IMR-90 (cell line): ENCODE measurements around the gene LAGE3. TPM values are rescaled to one million over a fixed set of nuclear protein-coding genes. Genes with fewer than 3 reads are reported as not detected.

ENCODE experiments used
- ATAC-seq: fragments of 200-7000 bp; cut with Tn5 transposase; 2 replicates; pipeline ENCODE4 v1.9.1; 2020; ENCODE audit warnings: low read depth, mild to moderate bottlenecking, moderate library complexity
- BruUV-seq: library from RNA; stranded (reverse); fragments of 400-500 nt; replicated peaks from 2 replicates; lab custom pipeline; 2021; lab: Mats Ljungman, UMichigan
- CTCF ChIA-PET: fragments of 300-600 bp; formaldehyde crosslinking; extraction: SDS; loops from one replicate; lab custom pipeline; 2021; ENCODE audit warnings: antibody characterized with exemption; lab: Yijun Ruan, JAX
- POLR2A ChIA-PET: fragments of 300-600 bp; sonication (Branson Sonifier 250); formaldehyde crosslinking; loops from one replicate; lab custom pipeline; 2022; ENCODE audit warnings: antibody characterized with exemption; ENCODE audit not compliant: unreplicated experiment; lab: Charles Lee
- DNase-seq: peaks from one replicate; pipeline ENCODE4 v3.0.0; 2013
- H2AFZ ChIP-seq: replicated peaks from 2 replicates; pipeline ENCODE3; 2013; ENCODE audit warnings: low read length, mild to moderate bottlenecking; ENCODE audit not compliant: poor library complexity
- H2AK5ac ChIP-seq: 2 replicates; pipeline ENCODE4 v1.6.1; 2013; ENCODE audit warnings: low read depth, low read length, inconsistent platforms
- H2AK9ac ChIP-seq: replicated peaks from 2 replicates; pipeline ENCODE3; 2013; ENCODE audit warnings: mild to moderate bottlenecking, low read depth, low read length, moderate library complexity; ENCODE audit not compliant: poor library complexity
- H2BK120ac ChIP-seq: 2 replicates; pipeline ENCODE4 v1.6.1; 2013; ENCODE audit warnings: low read depth, low read length, inconsistent platforms
- H2BK15ac ChIP-seq: 3 replicates; pipeline ENCODE4 v1.6.1; 2013; ENCODE audit warnings: low read depth, low read length, inconsistent platforms
- H2BK20ac ChIP-seq: 2 replicates; pipeline ENCODE4 v1.6.1; 2013; ENCODE audit warnings: low read depth, mild to moderate bottlenecking, inconsistent platforms, low read length, moderate library complexity
- H2BK5ac ChIP-seq: 2 replicates; pipeline ENCODE4 v1.6.1; 2013; ENCODE audit warnings: mild to moderate bottlenecking, low read depth, low read length, inconsistent platforms; ENCODE audit not compliant: poor library complexity, severe bottlenecking
- H3K14ac ChIP-seq: replicated peaks from 2 replicates; pipeline ENCODE4 v1.6.1; 2013; ENCODE audit warnings: low read depth, low read length, inconsistent platforms
- H3K18ac ChIP-seq: 2 replicates; pipeline ENCODE4 v1.6.1; 2013; ENCODE audit warnings: low read depth, low read length, control low read depth
- H3K23ac ChIP-seq: 2 replicates; pipeline ENCODE4 v1.6.1; 2013; ENCODE audit warnings: low read depth, low read length, inconsistent platforms
- H3K27ac ChIP-seq: 2 replicates; pipeline ENCODE4 v1.5.1; 2013; ENCODE audit warnings: mild to moderate bottlenecking, control low read depth, low read length; ENCODE audit not compliant: insufficient read depth
- H3K27me3 ChIP-seq: 2 replicates; pipeline ENCODE4 v1.6.1; 2013; ENCODE audit warnings: low read length; ENCODE audit not compliant: control insufficient read depth, insufficient read depth
- H3K36me3 ChIP-seq: 2 replicates; pipeline ENCODE4 v1.6.1; 2013; ENCODE audit warnings: low read length, mixed read lengths; ENCODE audit not compliant: control insufficient read depth, insufficient read depth
- H3K4ac ChIP-seq: 2 replicates; pipeline ENCODE4 v1.6.1; 2013; ENCODE audit warnings: low read depth, low read length, inconsistent platforms
- H3K4me1 ChIP-seq: 2 replicates; pipeline ENCODE4 v1.6.1; 2013; ENCODE audit warnings: low read length, mixed read lengths; ENCODE audit not compliant: control insufficient read depth, insufficient read depth
- H3K4me2 ChIP-seq: 2 replicates; pipeline ENCODE4 v1.6.1; 2013; ENCODE audit warnings: low read depth, mild to moderate bottlenecking, control low read depth, low read length, moderate library complexity
- H3K4me3 ChIP-seq: 2 replicates; pipeline ENCODE4 v1.5.1; 2013; ENCODE audit warnings: low read depth, mild to moderate bottlenecking, control low read depth, low read length, moderate library complexity; ENCODE audit not compliant: insufficient read depth
- H3K56ac ChIP-seq: 2 replicates; pipeline ENCODE4 v1.6.1; 2013; ENCODE audit warnings: low read length, inconsistent platforms; ENCODE audit not compliant: insufficient read depth; ENCODE audit errors: extremely low read depth
- H3K79me1 ChIP-seq, 2 experiments: 2 replicates each; pipeline ENCODE4 v1.6.1; 2013; ENCODE audit warnings: low read length in 2 of 2, inconsistent platforms in 1 of 2, low read depth in 1 of 2
- H3K9ac ChIP-seq: 2 replicates; pipeline ENCODE4 v1.6.1; 2013; ENCODE audit warnings: low read depth, low read length, control low read depth
- H3K9me1 ChIP-seq: 2 replicates; pipeline ENCODE4 v1.6.1; 2013; ENCODE audit warnings: low read length, inconsistent platforms; ENCODE audit not compliant: insufficient read depth
- H3K9me3 ChIP-seq: 2 replicates; pipeline ENCODE4 v1.6.1; 2013; ENCODE audit warnings: low read length; ENCODE audit not compliant: control insufficient read depth, insufficient read depth
- H4K20me1 ChIP-seq: 2 replicates; pipeline ENCODE4 v1.6.1; 2013; ENCODE audit warnings: low read length, inconsistent platforms; ENCODE audit not compliant: insufficient read depth
- H4K5ac ChIP-seq: 2 replicates; pipeline ENCODE4 v1.6.1; 2013; ENCODE audit warnings: mild to moderate bottlenecking, low read depth, low read length, control low read depth
- H4K8ac ChIP-seq, 2 experiments: 2 replicates each; pipeline ENCODE4 v1.6.1; 2013; ENCODE audit warnings: low read depth in 2 of 2, low read length in 2 of 2, control low read depth in 1 of 2, inconsistent platforms in 1 of 2
- H4K91ac ChIP-seq: 2 replicates; pipeline ENCODE4 v1.6.1; 2013; ENCODE audit warnings: low read depth, low read length, inconsistent platforms; ENCODE audit not compliant: insufficient read depth
- BHLHE40 ChIP-seq: fragments of 150-350 bp; IDR thresholded peaks from 2 replicates; pipeline ENCODE4 v1.6.1; 2016; ENCODE audit warnings: mild to moderate bottlenecking, low read depth, low read length
- CEBPB ChIP-seq: IDR thresholded peaks from 2 replicates; pipeline ENCODE4 v1.6.1; 2012; ENCODE audit warnings: low read depth, low read length, improper control_type of control experiment
- CHD1 ChIP-seq: IDR thresholded peaks from 2 replicates; pipeline ENCODE4 v1.6.1; 2012; ENCODE audit warnings: low read depth, low read length, improper control_type of control experiment
- FOS ChIP-seq: fragments of 150-350 bp; IDR thresholded peaks from 2 replicates; pipeline ENCODE4 v1.6.1; 2016; ENCODE audit warnings: low read depth, low read length
- MAFK ChIP-seq: IDR thresholded peaks from 2 replicates; pipeline ENCODE4 v1.6.1; 2012; ENCODE audit warnings: low read depth, low read length, improper control_type of control experiment
- MAZ ChIP-seq: IDR thresholded peaks from 2 replicates; pipeline ENCODE4 v1.6.1; 2012; ENCODE audit warnings: low read depth, mild to moderate bottlenecking, low read length, improper control_type of control experiment, moderate library complexity, borderline replicate concordance
- MXI1 ChIP-seq: IDR thresholded peaks from 2 replicates; pipeline ENCODE4 v1.6.1; 2012; ENCODE audit warnings: low read depth, mild to moderate bottlenecking, low read length, moderate library complexity, borderline replicate concordance
- POLR2A ChIP-seq: IDR thresholded peaks from 2 replicates; pipeline ENCODE4 v1.6.1; 2012; ENCODE audit warnings: mild to moderate bottlenecking, low read depth, low read length
- RAD21 ChIP-seq: IDR thresholded peaks from 2 replicates; pipeline ENCODE4 v1.6.1; 2012; ENCODE audit warnings: low read length, improper control_type of control experiment
- RCOR1 ChIP-seq: IDR thresholded peaks from 2 replicates; pipeline ENCODE4 v1.6.1; 2012; ENCODE audit warnings: mild to moderate bottlenecking, low read length, improper control_type of control experiment; ENCODE audit not compliant: insufficient replicate concordance
- RFX5 ChIP-seq: IDR thresholded peaks from 2 replicates; pipeline ENCODE4 v1.8.0; 2012; ENCODE audit warnings: low read depth, mild to moderate bottlenecking, low read length, moderate library complexity
- SMC3 ChIP-seq: fragments of 150-350 bp; IDR thresholded peaks from 2 replicates; pipeline ENCODE4 v1.6.1; 2016; ENCODE audit warnings: low read depth, mild to moderate bottlenecking, antibody characterized with exemption, low read length, moderate library complexity
- WGBS, 2 experiments: methylation state at CpG; one replicate each; pipeline versions ENCODE4 v1.1.5 to v1.1.7; 2013; ENCODE audit warnings: missing lambda C conversion rate in 2 of 2; ENCODE audit not compliant: insufficient read length in 1 of 2; ENCODE audit errors: extremely low coverage in 2 of 2; 5-methylcytosine and 5-hydroxymethylcytosine counted together
- dilution Hi-C: fragments of 300-500 bp; cut with HindIII; formaldehyde crosslinking; loops from one replicate; pipeline ENCODE4 v1.14.3; 2018; ENCODE audit warnings: low sequenced_read_pairs; ENCODE audit not compliant: unreplicated experiment
- in situ Hi-C: fragments of 300-500 bp; cut with MboI; formaldehyde crosslinking; loops from 3 replicates; pipeline ENCODE4 v1.14.3; 2019; ENCODE audit warnings: low sequenced_read_pairs, inconsistent platforms, mixed read lengths
- intact Hi-C: fragments of 100-400 bp; cut with micrococcal nuclease; formaldehyde crosslinking; loops from 2 replicates; pipeline ENCODE4 v1.10.0; 2022
- polyA plus RNA-seq, 3 experiments: library from polyadenylated mRNA; depleted of rRNA; stranded (reverse); fragments of >200 nt; gene quantifications; 2 replicates each; pipeline ENCODE4 v1.2.3, GENCODE V29; 2012; ENCODE audit warnings: low replicate concordance in 1 of 3
- total RNA-seq: library from RNA; depleted of rRNA; stranded (reverse); fragments of >200 nt; gene quantifications from 2 replicates; pipeline ENCODE4 v1.2.3, GENCODE V29; 2012
- TF ChIP-seq, protein P1 (sequence below): fragments of 150-350 bp; IDR thresholded peaks from 2 replicates; pipeline ENCODE4 v1.6.1; 2017; ENCODE audit warnings: mild to moderate bottlenecking, antibody characterized with exemption, low read length, low read depth
- TF ChIP-seq, protein P2 (sequence below): fragments of 150-350 bp; IDR thresholded peaks from 2 replicates; pipeline ENCODE4 v1.6.1; 2016; ENCODE audit warnings: low read depth, mild to moderate bottlenecking, low read length, moderate library complexity, borderline replicate concordance
- TF ChIP-seq, protein P3 (sequence below): conservative IDR thresholded peaks from 2 replicates; pipeline ENCODE4 v1.5.1; 2012; ENCODE audit warnings: mild to moderate bottlenecking, low read depth, low read length, improper control_type of control experiment

Gene LAGE3
- total and polyA plus RNA-seq, 2 of the 4 experiments (the other 2 are of a cell fraction) = 3.6 to 14.8 TPM

DNA sequence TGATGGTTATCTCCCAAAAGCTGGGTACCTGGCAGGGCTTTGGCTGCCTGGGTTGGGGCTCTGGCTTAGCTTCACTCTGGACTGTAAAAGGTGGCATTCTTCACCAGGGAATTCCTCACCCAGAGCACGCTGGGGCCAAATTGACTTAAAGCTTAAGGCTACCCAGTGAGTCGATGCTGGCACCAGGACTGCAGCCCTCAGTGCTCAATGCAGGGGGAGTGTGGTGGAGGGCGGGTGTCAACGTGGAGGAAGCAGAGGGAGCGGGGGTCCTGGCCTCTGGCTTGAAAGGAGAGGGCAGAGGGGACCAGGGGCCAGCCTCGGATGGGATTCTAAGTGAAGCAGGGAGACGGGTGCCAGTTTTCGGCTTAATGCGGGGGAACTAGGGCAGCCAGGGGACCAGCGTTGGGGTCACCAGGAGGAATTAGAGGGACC is 35.6 kb downstream of the LAGE3 start:
- DNase-seq (no peak), ATAC-seq (peak; percentile 27)
- in situ Hi-C loops (no loop called here), intact Hi-C loops (no loop called here), dilution Hi-C loops (no loop called here)
- Histone ChIP-seq H4K8ac (peak overlapping the region; percentile 52 to 66; a peak in 2 of 4 replicates), H3K4me3 (peak overlapping the region; percentile 38), H3K27me3 (no peaks in the 10 kb centered on the region), H2BK15ac (no peak overlapping the region), H2BK20ac (no peak overlapping the region), H3K14ac (0 out of 2 replicates have a peak overlapping the region, but pooled peaks have one; percentile 45), H2BK5ac (peak overlapping the region; percentile 16), H3K27ac (peak overlapping the region; percentile 52), H4K20me1 (peaks cover 7% of the 10 kb centered on the region), H3K9me3 (no peaks in the 10 kb centered on the region; the same call in 1 of the 2 replicates), H3K9ac (peak overlapping the region; percentile 45), H3K4me1 (peaks cover 8% of the 10 kb centered on the region; the same call in 1 of the 2 replicates), H3K79me1 (peaks cover 0 to 27% of the 10 kb centered on the region in 2 experiments; a peak in 2 of 4 replicates), H2AK5ac (peak overlapping the region; percentile 91; the same call in 1 of the 2 replicates), H3K4me2 (peak overlapping the region; percentile 65), H4K5ac (peak overlapping the region; percentile 9), H3K36me3 (peaks cover 50% of the 10 kb centered on the region), H3K56ac (no peak overlapping the region), H2AK9ac (peak overlapping the region; percentile 97), H2BK120ac (no peak overlapping the region), H3K9me1 (no peaks in the 10 kb centered on the region), H4K91ac (peak overlapping the region; percentile 47; the same call in 1 of the 2 replicates), H3K4ac (peak overlapping the region; percentile 40; the same call in 1 of the 2 replicates), H3K23ac (no peak overlapping the region; the same call in 1 of the 2 replicates), H3K18ac (peak overlapping the region; percentile 6; the same call in 1 of the 2 replicates), H2AFZ (peak overlapping the region; percentile 56)
- POLR2A ChIA-PET = no interaction called here
- CTCF ChIA-PET = no interaction called here
- BruUV-seq = no TSS peak
- WGBS, 2 experiments = 36% methylated on average over 3 of the region's 10 CpGs; no CpG with 5 or more reads in 1 of the 2 experiments
- TF ChIP-seq RAD21 = no peak
- TF ChIP-seq CEBPB = no peak
- TF ChIP-seq BHLHE40 = no peak
- no peak for TF ChIP-seq MXI1
- TF ChIP-seq CHD1 = no peak
- no peak for TF ChIP-seq FOS
- TF ChIP-seq RFX5 = no peak
- TF ChIP-seq RCOR1 = no peak
- TF ChIP-seq MAZ = no peak
- TF ChIP-seq POLR2A = no peak
- no peak for TF ChIP-seq MAFK
- TF ChIP-seq, protein P1, sequence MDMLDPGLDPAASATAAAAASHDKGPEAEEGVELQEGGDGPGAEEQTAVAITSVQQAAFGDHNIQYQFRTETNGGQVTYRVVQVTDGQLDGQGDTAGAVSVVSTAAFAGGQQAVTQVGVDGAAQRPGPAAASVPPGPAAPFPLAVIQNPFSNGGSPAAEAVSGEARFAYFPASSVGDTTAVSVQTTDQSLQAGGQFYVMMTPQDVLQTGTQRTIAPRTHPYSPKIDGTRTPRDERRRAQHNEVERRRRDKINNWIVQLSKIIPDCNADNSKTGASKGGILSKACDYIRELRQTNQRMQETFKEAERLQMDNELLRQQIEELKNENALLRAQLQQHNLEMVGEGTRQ = no peak
- TF ChIP-seq, protein P2, sequence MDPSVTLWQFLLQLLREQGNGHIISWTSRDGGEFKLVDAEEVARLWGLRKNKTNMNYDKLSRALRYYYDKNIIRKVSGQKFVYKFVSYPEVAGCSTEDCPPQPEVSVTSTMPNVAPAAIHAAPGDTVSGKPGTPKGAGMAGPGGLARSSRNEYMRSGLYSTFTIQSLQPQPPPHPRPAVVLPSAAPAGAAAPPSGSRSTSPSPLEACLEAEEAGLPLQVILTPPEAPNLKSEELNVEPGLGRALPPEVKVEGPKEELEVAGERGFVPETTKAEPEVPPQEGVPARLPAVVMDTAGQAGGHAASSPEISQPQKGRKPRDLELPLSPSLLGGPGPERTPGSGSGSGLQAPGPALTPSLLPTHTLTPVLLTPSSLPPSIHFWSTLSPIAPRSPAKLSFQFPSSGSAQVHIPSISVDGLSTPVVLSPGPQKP = no peak
- no peak for TF ChIP-seq SMC3
- TF ChIP-seq, protein P3, sequence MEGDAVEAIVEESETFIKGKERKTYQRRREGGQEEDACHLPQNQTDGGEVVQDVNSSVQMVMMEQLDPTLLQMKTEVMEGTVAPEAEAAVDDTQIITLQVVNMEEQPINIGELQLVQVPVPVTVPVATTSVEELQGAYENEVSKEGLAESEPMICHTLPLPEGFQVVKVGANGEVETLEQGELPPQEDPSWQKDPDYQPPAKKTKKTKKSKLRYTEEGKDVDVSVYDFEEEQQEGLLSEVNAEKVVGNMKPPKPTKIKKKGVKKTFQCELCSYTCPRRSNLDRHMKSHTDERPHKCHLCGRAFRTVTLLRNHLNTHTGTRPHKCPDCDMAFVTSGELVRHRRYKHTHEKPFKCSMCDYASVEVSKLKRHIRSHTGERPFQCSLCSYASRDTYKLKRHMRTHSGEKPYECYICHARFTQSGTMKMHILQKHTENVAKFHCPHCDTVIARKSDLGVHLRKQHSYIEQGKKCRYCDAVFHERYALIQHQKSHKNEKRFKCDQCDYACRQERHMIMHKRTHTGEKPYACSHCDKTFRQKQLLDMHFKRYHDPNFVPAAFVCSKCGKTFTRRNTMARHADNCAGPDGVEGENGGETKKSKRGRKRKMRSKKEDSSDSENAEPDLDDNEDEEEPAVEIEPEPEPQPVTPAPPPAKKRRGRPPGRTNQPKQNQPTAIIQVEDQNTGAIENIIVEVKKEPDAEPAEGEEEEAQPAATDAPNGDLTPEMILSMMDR = no peak
